K562 (cell line): ENCODE results near the gene RPL27. TPM values are rescaled to one million over a fixed set of nuclear protein-coding genes. Genes with fewer than 3 reads are reported as not detected.

Experiments used
- ASH1L ChIP-seq: fragments of 450-650 bp; IDR thresholded peaks from 2 replicates; pipeline ENCODE4 v1.6.1; 2018; ENCODE audit warnings: borderline replicate concordance, mild to moderate bottlenecking, low read depth; ENCODE audit not compliant: partially characterized antibody
- BRD9 ChIP-seq: fragments of 450-650 bp; IDR thresholded peaks from 2 replicates; pipeline ENCODE4 v1.6.1; 2018; ENCODE audit warnings: low read depth; ENCODE audit not compliant: partially characterized antibody
- CC2D1A ChIP-seq: fragments of 450-650 bp; IDR thresholded peaks from 2 replicates; pipeline ENCODE4 v1.6.1; 2017; ENCODE audit warnings: mild to moderate bottlenecking
- EP400 ChIP-seq: fragments of 450-650 bp; IDR thresholded peaks from 2 replicates; pipeline ENCODE4 v1.6.1; 2017; ENCODE audit warnings: antibody characterized with exemption, mild to moderate bottlenecking, moderate library complexity
- FOXO4 ChIP-seq: fragments of 450-650 bp; formaldehyde crosslinking; IDR thresholded peaks from 2 replicates; pipeline ENCODE4 v1.4.0; 2020; ENCODE audit warnings: mild to moderate bottlenecking, moderate library complexity
- GATAD2B ChIP-seq: fragments of 450-650 bp; IDR thresholded peaks from 2 replicates; pipeline ENCODE4 v1.6.1; 2017; ENCODE audit warnings: mild to moderate bottlenecking, borderline replicate concordance
- HDAC6 ChIP-seq: IDR thresholded peaks from 2 replicates; pipeline ENCODE4 v1.6.1; 2012; ENCODE audit warnings: low read depth, mild to moderate bottlenecking, control low read depth, inconsistent platforms, low read length, moderate library complexity
- MBD2 ChIP-seq: sonication (generic); IDR thresholded peaks from 2 replicates; pipeline ENCODE4 v1.6.1; 2016; ENCODE audit warnings: low read depth, borderline replicate concordance
- MEF2A ChIP-seq: IDR thresholded peaks from 2 replicates; pipeline ENCODE4 v1.6.1; 2011; ENCODE audit warnings: low read depth, mild to moderate bottlenecking, low read length, moderate library complexity; ENCODE audit not compliant: control insufficient read depth
- MTA1 ChIP-seq: fragments of 450-650 bp; IDR thresholded peaks from 2 replicates; pipeline ENCODE4 v1.6.1; 2017; ENCODE audit warnings: borderline replicate concordance
- MTA3 ChIP-seq: fragments of 450-650 bp; formaldehyde crosslinking; IDR thresholded peaks from 2 replicates; pipeline ENCODE4 v1.6.1; 2017; ENCODE audit warnings: mild to moderate bottlenecking, borderline replicate concordance
- NFXL1 ChIP-seq: fragments of 450-650 bp; formaldehyde crosslinking; IDR thresholded peaks from 2 replicates; pipeline ENCODE4 v1.4.0; 2021; ENCODE audit warnings: mild to moderate bottlenecking
- NR4A1 ChIP-seq, 2 experiments: fragments of 250-450 bp in 1 of 2; fragments of 450-650 bp in 1 of 2; sonication (Bioruptor Pico) in 1 of 2; IDR thresholded peaks; 2 replicates each; pipeline versions ENCODE4 v1.4.0 to v1.6.1; 2016 to 2020; ENCODE audit warnings: mild to moderate bottlenecking in 2 of 2, missing compliant biosample characterization in 1 of 2, missing genetic modification characterization in 1 of 2, moderate library complexity in 1 of 2
- RREB1 ChIP-seq: fragments of 250-450 bp; sonication (Bioruptor Pico); IDR thresholded peaks from 2 replicates; pipeline ENCODE4 v1.4.0; 2020
- SRF ChIP-seq, 2 experiments: fragments of 250-450, 450-650 bp in 1 of 2; sonication (Bioruptor Pico) in 1 of 2; sonication (generic) in 1 of 2; formaldehyde crosslinking; IDR thresholded peaks; 2 replicates each; pipeline versions ENCODE4 v1.5.0 to v1.5.1; 2020 to 2022; ENCODE audit warnings: mild to moderate bottlenecking in 1 of 2, missing genetic modification reagents in 1 of 2
- SUPT5H ChIP-seq: fragments of 450-650 bp; IDR thresholded peaks from 2 replicates; pipeline ENCODE4 v1.6.1; 2016
- ZKSCAN1 ChIP-seq: fragments of 150-350 bp; IDR thresholded peaks from 2 replicates; pipeline ENCODE4 v1.6.1; 2016; ENCODE audit warnings: low read depth, low read length
- ZNF217 ChIP-seq: sonication (generic); formaldehyde crosslinking; IDR thresholded peaks from 2 replicates; pipeline ENCODE4 v1.8.0; 2022; ENCODE audit warnings: mild to moderate bottlenecking, missing genetic modification reagents
- ZNF695 ChIP-seq: fragments of 450-650 bp; formaldehyde crosslinking; IDR thresholded peaks from 2 replicates; pipeline ENCODE4 v1.4.0; 2020; ENCODE audit warnings: mild to moderate bottlenecking, moderate library complexity
- ZNF75A ChIP-seq: fragments of 450-650 bp; formaldehyde crosslinking; IDR thresholded peaks from 2 replicates; pipeline ENCODE4 v1.4.0; 2020; ENCODE audit warnings: mild to moderate bottlenecking
- ZSCAN29 ChIP-seq: fragments of 450-650 bp; IDR thresholded peaks from 2 replicates; pipeline ENCODE4 v1.6.1; 2017
- polyA plus RNA-seq, 8 experiments: library from polyadenylated mRNA; depleted of rRNA in 4 of 8; stranded (reverse) in 5 of 8; unstranded in 3 of 8; fragments of >200 nt; fragmentation: Nextera tagmentation in 2 of 8; fragmentation: Illumina TruSeq in 1 of 8; extraction: Ambion mirVana in 2 of 8; extraction: Trizol in 1 of 8; gene quantifications; 2 replicates each; pipeline versions ENCODE4 v1.2.1 to v1.2.3, GENCODE V29; 2011 to 2014; ENCODE audit warnings: inconsistent platforms in 1 of 8, missing spikeins in 1 of 8
- total RNA-seq, 7 experiments: library from RNA; depleted of rRNA in 6 of 7; stranded (reverse); fragments of >200 nt in 6 of 7; fragmentation: Illumina TruSeq in 2 of 7; extraction: Trizol in 2 of 7; gene quantifications; 2 replicates each; pipeline versions ENCODE4 v1.2.1 to v1.2.3, GENCODE V29; 2011 to 2021; ENCODE audit warnings: low replicate concordance in 1 of 7
- TF ChIP-seq, protein P1 (sequence below): fragments of 450-650 bp; IDR thresholded peaks from 2 replicates; pipeline ENCODE4 v1.6.1; 2016; ENCODE audit warnings: low read depth, mild to moderate bottlenecking, moderate library complexity

Gene RPL27
- total and polyA plus RNA-seq, 9 of the 15 experiments (the other 6 are each of a cell fraction or from before 2014, with no cell fraction given), result 1,539 to 6,155 (median 3,710) TPM

DNA sequence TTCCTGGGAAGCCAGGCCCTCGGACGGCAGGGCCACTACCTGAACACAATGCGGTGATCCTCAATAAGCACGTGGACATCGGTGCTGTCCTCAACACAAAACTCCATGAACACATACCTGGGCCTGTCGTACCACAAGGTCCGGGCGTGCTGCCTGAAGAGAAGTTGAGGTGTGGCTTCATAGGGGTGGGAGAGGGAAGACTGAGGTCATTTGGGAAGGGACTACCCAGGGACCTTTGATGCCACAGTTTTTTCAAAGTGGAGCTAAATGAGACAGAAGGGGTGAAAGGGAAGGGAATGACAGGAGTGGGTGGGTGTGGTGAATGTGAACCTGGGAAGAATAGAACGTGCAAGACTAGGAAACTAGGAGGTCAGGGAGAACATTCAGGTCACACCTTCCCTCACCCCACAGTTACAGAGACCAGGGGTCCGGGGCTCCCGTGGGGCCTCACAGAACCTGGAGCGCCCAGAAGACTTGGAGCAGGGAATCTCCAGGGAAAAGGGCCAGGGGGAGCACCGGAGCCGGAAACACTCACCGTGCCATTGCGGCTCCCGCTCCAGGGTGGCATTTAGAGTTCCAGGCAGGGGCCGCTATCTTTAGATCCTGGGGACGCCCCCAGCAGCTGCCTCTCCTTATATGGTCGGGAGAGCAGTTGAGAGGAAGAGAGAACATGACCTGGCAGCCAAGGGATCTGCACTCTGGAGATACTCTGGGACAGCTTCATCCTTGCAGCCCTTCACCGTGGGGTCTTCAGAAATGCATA lies 18.5 kb upstream of the RPL27 start, which contains the start of gene PTGES3L (continued):
- TF ChIP-seq FOXO4 (CRISPR knock-in tag) (no peak), MTA1 (no peak), NFXL1 (CRISPR knock-in tag) (no peak), MEF2A (no peak), ZNF695 (CRISPR knock-in tag) (no peak), MBD2 (no peak), HDAC6 (no peak), ZKSCAN1 (no peak), SUPT5H (peak; percentile 33), BRD9 (no peak), NR4A1 (CRISPR knock-in tag; IDR thresholded peaks at IDR 0.05) (no peak), NR4A1 (tag; IDR thresholded peaks at IDR 0.05) (no peak), MTA3 (0 out of 2 replicates have a peak, but pooled peaks have one; percentile 46), ZSCAN29 (no peak), ZNF217 (CRISPR knock-in tag) (no peak), ASH1L (no peak), EP400 (peak; percentile 44), GATAD2B (no peak), RREB1 (CRISPR knock-in tag) (no peak), ZNF75A (no peak), CC2D1A (no peak), SRF (CRISPR knock-in tag; IDR thresholded peaks at IDR 0.05) (peak; percentile 90 to 98)
- TF ChIP-seq, protein P1, sequence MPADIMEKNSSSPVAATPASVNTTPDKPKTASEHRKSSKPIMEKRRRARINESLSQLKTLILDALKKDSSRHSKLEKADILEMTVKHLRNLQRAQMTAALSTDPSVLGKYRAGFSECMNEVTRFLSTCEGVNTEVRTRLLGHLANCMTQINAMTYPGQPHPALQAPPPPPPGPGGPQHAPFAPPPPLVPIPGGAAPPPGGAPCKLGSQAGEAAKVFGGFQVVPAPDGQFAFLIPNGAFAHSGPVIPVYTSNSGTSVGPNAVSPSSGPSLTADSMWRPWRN, result no peak
